ENCODE data around the gene WNT7B. TPM values are rescaled to one million over a fixed set of nuclear protein-coding genes. Genes with fewer than 3 reads are reported as not detected.

WNT7B gene
- total and polyA plus RNA-seq, 2 donors (not counting 1 experiment from before 2014, with no cell fraction given), result 0.22 to 0.67 TPM

- Histone ChIP-seq H3K9ac (ENCODE audit: low read length) (no peak overlapping the region), H3K27me3 (replicated peaks in 1 of 4; ENCODE audit: control extremely low read depth in 1 of 4, control insufficient read depth in 3 of 4, insufficient read depth in 4 of 4, low read length in 3 of 4) (peaks cover 0 to 25% (median 5%) of the 10 kb centered on the region in 4 experiments), H2AFZ (ENCODE audit: insufficient read depth, low read depth, low read length, poor library complexity, severe bottlenecking) (no peak overlapping the region), H3K9me3 (ENCODE audit: control extremely low read depth in 1 of 3, control insufficient read depth in 2 of 3, insufficient read depth in 1 of 3, low read length in 2 of 3) (no peaks in the 10 kb centered on the region), H3K27ac (ENCODE audit: low read length in 2 of 2) (no peak overlapping the region), H4K20me1 (ENCODE audit: control insufficient read depth, insufficient read depth, low read length, poor library complexity, severe bottlenecking) (no peaks in the 10 kb centered on the region), H3K4me3 (ENCODE audit: control extremely low read depth in 1 of 5, extremely low read depth in 1 of 5, insufficient read depth in 1 of 5, low read depth in 2 of 5, low read length in 4 of 5) (no peak overlapping the region), H3K4me2 (replicated peaks; ENCODE audit: low read depth, low read length, poor library complexity, severe bottlenecking) (no peak overlapping the region), H3K36me3 (replicated peaks in 1 of 2; ENCODE audit: control extremely low read depth in 1 of 2, control insufficient read depth in 1 of 2, extremely low read depth in 1 of 2, insufficient read depth in 2 of 2, low read length in 1 of 2) (no peaks in the 10 kb centered on the region), H3K79me2 (ENCODE audit: control insufficient read depth, insufficient read depth, low read length) (no peaks in the 10 kb centered on the region), H3K4me1 (ENCODE audit: control insufficient read depth in 2 of 2, insufficient read depth in 2 of 2, low read length in 2 of 2) (no peaks in the 10 kb centered on the region)
- DNase-seq, result no peak
- H3K4me1 Mint-ChIP-seq, result no peaks in the 10 kb centered on the region
- ChIA-PET POLR2A (no interaction called here), CTCF (interaction anchor here (0.6 kb wide), 1 partner anchor 450 kb away, joined by 3 read pairs; no protein-coding TSS in a partner anchor)
- H3K27me3 Mint-ChIP-seq, result peaks cover 15% of the 10 kb centered on the region
- 90% methylated on average over 20 of the region's 23 CpGs for WGBS (ENCODE audit: insufficient coverage)
- TF ChIP-seq EZH2 (IDR thresholded peaks at IDR 0.05; ENCODE audit: borderline replicate concordance, insufficient read depth, low read depth, low read length, poor library complexity, severe bottlenecking), result no peak
- TF ChIP-seq CTCF (IDR thresholded peaks at IDR 0.05), result no peak
- intact Hi-C loops (cut with micrococcal nuclease), result no loop called here
- H3K27ac Mint-ChIP-seq, result no peak overlapping the region
- no peaks in the 10 kb centered on the region for H3K9me3 Mint-ChIP-seq (ENCODE audit: insufficient read depth)
- H3K4me3 Mint-ChIP-seq, result no peak overlapping the region
- ATAC-seq (ENCODE audit: low read depth), result no peak
Observed at GRCh38 chr22:45960477-45961386, 16.2 kb downstream of the WNT7B start.

All from B cell (primary cell).